Measurements from ENCODE around the gene OASL.

OASL gene

GRCh38 chr12:121013715-121014114 lies 25.3 kb downstream of the OASL start:
- DNase-seq = no peak

- no peak for DNase-seq
These were observed 27.2 kb downstream of the OASL start for GRCh38 chr12:121011820-121012219.

- DNase-seq = no peak
These were observed 28.2 kb downstream of the OASL start for GRCh38 chr12:121010860-121011259.

GRCh38 chr12:121009741-121010140 lies 29.3 kb downstream of the OASL start:
- no peak for DNase-seq

- DNase-seq = no peak
These were observed 30.5 kb downstream of the OASL start for GRCh38 chr12:121008347-121009098.

GRCh38 chr12:121005346-121005815 lies 33.7 kb downstream of the OASL start:
- DNase-seq = no peak

- DNase-seq = no peak
These were observed 34.7 kb downstream of the OASL start for GRCh38 chr12:121004253-121004815.

GRCh38 chr12:121003650-121004049 lies 35.4 kb downstream of the OASL start:
- no peak for DNase-seq

GRCh38 chr12:121001841-121002483 lies 37.1 kb downstream of the OASL start:
- no peak for DNase-seq

- no peak for DNase-seq
These were observed 38.0 kb downstream of the OASL start for GRCh38 chr12:121001060-121001459.

GRCh38 chr12:121000530-121000929 lies 38.5 kb downstream of the OASL start:
- DNase-seq = no peak

GRCh38 chr12:120999191-121000120 lies 39.6 kb downstream of the OASL start:
- DNase-seq = no peak

- DNase-seq = no peak
These were observed 40.6 kb downstream of the OASL start for GRCh38 chr12:120998435-120998834.

- no peak for DNase-seq
These were observed 41.6 kb downstream of the OASL start for GRCh38 chr12:120997448-120997847.

- DNase-seq = no peak
These were observed 42.8 kb downstream of the OASL start for GRCh38 chr12:120996133-120996746.

- DNase-seq = no peak
These were observed 44.3 kb downstream of the OASL start for GRCh38 chr12:120994589-120995337.

GRCh38 chr12:120994059-120994458 lies 45.0 kb downstream of the OASL start:
- no peak for DNase-seq

- DNase-seq = no peak
These were observed 45.5 kb downstream of the OASL start for GRCh38 chr12:120993496-120993895.

- no peak for DNase-seq
These were observed 46.1 kb downstream of the OASL start for GRCh38 chr12:120992989-120993388.

- no peak for DNase-seq
These were observed 47.1 kb downstream of the OASL start for GRCh38 chr12:120991965-120992364.

- no peak for DNase-seq
These were observed 48.5 kb downstream of the OASL start for GRCh38 chr12:120990487-120991055.
